DOHH2 (cell line): ENCODE data around the gene ST7.

Experiments used
- CTCF ChIP-seq: fragments of 200-600 bp; sonication (generic); IDR thresholded peaks from one replicate; pipeline ENCODE4 v1.5.1; 2014; ENCODE audit warnings: antibody characterized with exemption, mild to moderate bottlenecking, low read depth, low read length; ENCODE audit not compliant: poor library complexity, severe bottlenecking
- EZH2phosphoT487 ChIP-seq: fragments of 200-600 bp; sonication (generic); IDR thresholded peaks from 2 replicates; pipeline ENCODE4 v1.6.1; 2017; ENCODE audit warnings: borderline replicate concordance, mild to moderate bottlenecking, antibody characterized with exemption, low read length, moderate library complexity, mixed read lengths

DNA sequence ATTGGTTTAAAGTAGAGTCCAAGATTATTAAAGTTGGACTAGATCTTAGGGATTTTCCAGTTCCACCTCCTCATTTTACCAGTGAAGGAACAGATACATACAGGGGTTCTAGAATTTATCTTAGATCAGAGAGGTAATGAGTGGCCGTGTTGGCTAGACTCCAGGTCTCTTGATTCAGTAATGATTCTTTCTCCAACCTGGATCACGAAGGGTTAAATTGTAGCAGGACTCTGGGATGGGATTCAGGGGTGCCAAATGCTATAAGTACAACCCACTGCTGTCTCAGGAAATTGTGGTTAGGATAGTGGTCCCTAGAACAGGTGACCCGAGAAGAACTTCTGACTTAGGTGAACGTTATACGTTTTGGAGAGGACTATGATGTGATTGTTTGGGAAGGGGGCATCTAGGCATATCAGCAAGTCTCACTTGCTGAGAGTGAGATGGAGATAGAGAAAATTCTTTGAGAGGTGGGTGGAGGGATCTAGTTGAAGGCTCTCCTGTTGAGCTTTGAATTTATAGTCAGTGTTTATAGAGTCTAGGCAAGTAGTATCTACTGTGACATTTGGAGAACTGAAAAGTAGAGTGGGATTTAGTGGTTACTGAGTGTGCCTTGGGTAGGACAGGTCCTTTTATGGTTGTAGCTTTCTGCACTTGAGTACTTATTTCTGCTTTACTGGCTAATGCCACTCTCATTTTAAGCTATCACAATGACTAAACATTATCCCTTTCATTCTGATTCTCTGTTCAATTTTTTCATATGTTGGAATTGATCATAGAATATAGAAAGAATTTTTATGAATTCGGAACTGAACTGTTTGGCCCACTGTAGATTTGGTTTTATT lies 58.3 kb downstream of the ST7 start:
- no peak for TF ChIP-seq CTCF
- TF ChIP-seq EZH2phosphoT487 = no peak
